ENCODE results near the gene GORAB. TPM values are rescaled to one million over a fixed set of nuclear protein-coding genes. Genes with fewer than 3 reads are reported as not detected.
A peak's percentile ranks its signal among the peaks of the same experiment; 100 is the strongest.

The GORAB gene
- total and polyA plus RNA-seq, 2 of the 13 experiments (the other 11 are each of a cell fraction or from before 2014, with no cell fraction given): 6.6 to 9.2 TPM

GRCh38 chr1:170537798-170538503 lies 6.0 kb downstream of the GORAB start:
- H3K79me2 ChIP-seq (ENCODE audit: insufficient read depth, low read length): peaks cover 22% of the 10 kb centered on the region
- H3K27me3 ChIP-seq (ENCODE audit: control insufficient read depth in 1 of 2, insufficient read depth in 2 of 2, low read length in 2 of 2): no peaks in the 10 kb centered on the region; a peak in 1 of 5 replicates
- no TSS peak for BruUV-seq (replicated peaks)
- in situ Hi-C loops (cut with HindIII; ENCODE audit: extremely low pct_ligation_motif_present, low pct_unique_long_range_greater_than_20kb): no loop called here
- no peaks in the 10 kb centered on the region for H4K20me1 ChIP-seq (ENCODE audit: insufficient read depth, low read length)
- ChIA-PET CTCF (ENCODE audit: low intra/inter-chr PET ratio, low total read pairs) (no interaction called here), POLR2A (no interaction called here)
- H3K36me3 ChIP-seq (replicated peaks in 1 of 2; ENCODE audit: control insufficient read depth in 1 of 2, insufficient read depth in 2 of 2, low read length in 2 of 2): peaks cover 5 to 29% of the 10 kb centered on the region in 2 experiments
- TF ChIP-seq ZNF629 (CRISPR knock-in tag; conservative IDR thresholded peaks at IDR 0.05): no peak
- TF ChIP-seq MTF2 (CRISPR knock-in tag; IDR thresholded peaks at IDR 0.05; ENCODE audit: borderline replicate concordance): no peak
- TF ChIP-seq, protein P1, sequence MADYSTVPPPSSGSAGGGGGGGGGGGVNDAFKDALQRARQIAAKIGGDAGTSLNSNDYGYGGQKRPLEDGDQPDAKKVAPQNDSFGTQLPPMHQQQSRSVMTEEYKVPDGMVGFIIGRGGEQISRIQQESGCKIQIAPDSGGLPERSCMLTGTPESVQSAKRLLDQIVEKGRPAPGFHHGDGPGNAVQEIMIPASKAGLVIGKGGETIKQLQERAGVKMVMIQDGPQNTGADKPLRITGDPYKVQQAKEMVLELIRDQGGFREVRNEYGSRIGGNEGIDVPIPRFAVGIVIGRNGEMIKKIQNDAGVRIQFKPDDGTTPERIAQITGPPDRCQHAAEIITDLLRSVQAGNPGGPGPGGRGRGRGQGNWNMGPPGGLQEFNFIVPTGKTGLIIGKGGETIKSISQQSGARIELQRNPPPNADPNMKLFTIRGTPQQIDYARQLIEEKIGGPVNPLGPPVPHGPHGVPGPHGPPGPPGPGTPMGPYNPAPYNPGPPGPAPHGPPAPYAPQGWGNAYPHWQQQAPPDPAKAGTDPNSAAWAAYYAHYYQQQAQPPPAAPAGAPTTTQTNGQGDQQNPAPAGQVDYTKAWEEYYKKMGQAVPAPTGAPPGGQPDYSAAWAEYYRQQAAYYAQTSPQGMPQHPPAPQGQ (CRISPR knock-in tag; IDR thresholded peaks at IDR 0.05; ENCODE audit: borderline replicate concordance): no peak
- TF ChIP-seq RAD21 (CRISPR knock-in tag; IDR thresholded peaks at IDR 0.05): no peak
- no peak for TF ChIP-seq ZNF570 (CRISPR knock-in tag; IDR thresholded peaks at IDR 0.05; ENCODE audit: borderline replicate concordance)
- no peak for TF ChIP-seq MXD4 (CRISPR knock-in tag; IDR thresholded peaks at IDR 0.05)
- TF ChIP-seq ZNF652 (CRISPR knock-in tag; IDR thresholded peaks at IDR 0.05; ENCODE audit: borderline replicate concordance, low read depth): no peak
- no peak for TF ChIP-seq ZC3H4 (CRISPR knock-in tag; IDR thresholded peaks at IDR 0.05; ENCODE audit: borderline replicate concordance)
- no peak for TF ChIP-seq ZNF557 (CRISPR knock-in tag; IDR thresholded peaks at IDR 0.05)
- no peak for TF ChIP-seq ZNF841 (CRISPR knock-in tag; IDR thresholded peaks at IDR 0.05; ENCODE audit: borderline replicate concordance)
- ATAC-seq (peak; percentile 48; the same call in 2 of the 3 replicates), FAIRE-seq (no peak), DNase-seq (ENCODE audit: low spot score) (peak; percentile 30)
- H3K4me1 ChIP-seq (ENCODE audit: insufficient read depth, low read length): peaks cover 51% of the 10 kb centered on the region
- intact Hi-C loops (cut with micrococcal nuclease; ENCODE audit: unreplicated experiment): no loop called here
- no peak overlapping the region for H3K4me2 ChIP-seq (ENCODE audit: low read depth, low read length)
- no peaks in the 10 kb centered on the region for H3K9me3 ChIP-seq (ENCODE audit: low read length)
- no peak overlapping the region for H2AFZ ChIP-seq (ENCODE audit: low read length)
- no peak overlapping the region for H3K9ac ChIP-seq (ENCODE audit: insufficient read depth, low read depth, low read length)
- no peak overlapping the region for H3K27ac ChIP-seq (ENCODE audit: extremely low read length, insufficient read depth, low read length)
- no peak overlapping the region for H3K4me3 ChIP-seq (replicated peaks in 1 of 3; ENCODE audit: insufficient read depth in 1 of 3, low read depth in 2 of 3, low read length in 3 of 3)

All from HepG2 (cell line).